Gastroesophageal sphincter (tissue), 4 donors: Measurements from ENCODE around the gene CDC34. TPM values are rescaled to one million over a fixed set of nuclear protein-coding genes. Genes with fewer than 3 reads are reported as not detected.
A peak's percentile ranks its signal among the peaks of the same experiment; 100 is the strongest.

Experiments
- ATAC-seq: fragments of 150-250 bp; one replicate; pipeline ENCODE4 v1.9.1; 2016; ENCODE audit warnings: mild to moderate bottlenecking, moderate library complexity
- H3K27ac ChIP-seq, 4 donors: fragments of 200-600 bp; sonication (generic) in 3 of 4; 1 replicate in 3 of 4; 2 replicates in 1 of 4; pipeline ENCODE4 v1.5.1; 2016 to 2019
- H3K27me3 ChIP-seq: fragments of 200-600 bp; sonication (generic); one replicate; pipeline ENCODE4 v1.5.1; 2019
- H3K36me3 ChIP-seq, 2 donors: fragments of 200-600 bp; sonication (generic); one replicate each; pipeline ENCODE4 v1.5.1; 2019; ENCODE audit warnings: control low read depth in 1 of 2
- H3K4me1 ChIP-seq, 3 donors: fragments of 200-600 bp; sonication (generic); 1 replicate in 2 of 3; 2 replicates in 1 of 3; pipeline ENCODE4 v1.5.1; 2016 to 2019; ENCODE audit warnings: control low read depth in 2 of 3
- H3K4me3 ChIP-seq, 2 donors: fragments of 200-600 bp; sonication (generic); one replicate each; pipeline ENCODE4 v1.5.1; 2019; ENCODE audit warnings: mild to moderate bottlenecking in 1 of 2, moderate library complexity in 1 of 2
- H3K9me3 ChIP-seq, 3 donors: fragments of 200-600 bp; sonication (generic); one replicate each; pipeline ENCODE4 v1.5.1; 2017 to 2019; ENCODE audit warnings: control low read depth in 2 of 3
- CTCF ChIP-seq, 4 experiments: fragments of 200-600 bp in 2 of 4; fragments of 450-650 bp in 2 of 4; sonication (generic) in 1 of 4; IDR thresholded peaks; one replicate each; pipeline ENCODE4 v1.5.1; 2017 to 2019; ENCODE audit warnings: antibody characterized with exemption in 4 of 4, mild to moderate bottlenecking in 2 of 4, moderate library complexity in 2 of 4
- EP300 ChIP-seq: sonication (generic); formaldehyde crosslinking; IDR thresholded peaks from one replicate; pipeline ENCODE4 v1.6.1; 2017; ENCODE audit warnings: antibody characterized with exemption, mild to moderate bottlenecking
- POLR2A ChIP-seq, 2 donors: fragments of 450-650 bp; IDR thresholded peaks; one replicate each; pipeline ENCODE4 v1.6.1; 2017; ENCODE audit warnings: antibody characterized with exemption in 2 of 2, mild to moderate bottlenecking in 2 of 2, moderate library complexity in 1 of 2
- POLR2AphosphoS5 ChIP-seq: sonication (generic); formaldehyde crosslinking; IDR thresholded peaks from one replicate; pipeline ENCODE4 v1.6.1; 2017; ENCODE audit warnings: antibody characterized with exemption
- WGBS, 2 donors: methylation state at CpG; one replicate each; pipeline ENCODE4 v1.1.5; 2018; ENCODE audit warnings: low coverage in 1 of 2; 5-methylcytosine and 5-hydroxymethylcytosine counted together
- total RNA-seq, 4 donors: library from RNA; depleted of rRNA; stranded (reverse); fragments of >200 nt; gene quantifications; one replicate each; pipeline ENCODE4 v1.1.0, GENCODE V29; 2016

The CDC34 gene
- total RNA-seq, 4 donors from 2014 or later, result 43.2 to 86.9 (median 70.2) TPM

GRCh38 chr19:506404-507285 is 24.9 kb upstream of the CDC34 start:
- Histone ChIP-seq H3K27ac (peak overlapping the region; percentile 70 to 93 (median 92)), H3K4me1 (peaks cover 0 to 41% (median 20%) of the 10 kb centered on the region in 3 donors), H3K4me3 (peak overlapping the region; percentile 72 to 77), H3K36me3 (peaks cover 0 to 9% of the 10 kb centered on the region in 2 donors), H3K9me3 (no peaks in the 10 kb centered on the region), H3K27me3 (no peaks in the 10 kb centered on the region)
- 0 to 10% methylated on average over 6 to 20 of the region's 48 CpGs for WGBS, 2 donors
- TF ChIP-seq POLR2A (IDR thresholded peaks at IDR 0.05) (peak; percentile 37 to 43), POLR2AphosphoS5 (peak; percentile 14), CTCF (IDR thresholded peaks at IDR 0.05) (peak in 3 of 4 experiments; percentile 98 to 99 (median 98)), EP300 (no peak)
- ATAC-seq, result peak; percentile 94

GRCh38 chr19:507286-508203 is 24.0 kb upstream of the CDC34 start, which contains the start of gene TPGS1:
TPGS1 (plus strand) TSS chr19:507497; CDS start chr19:507507, 10 bp downstream.
- H3K27me3 ChIP-seq, result no peaks in the 10 kb centered on the region
- peak; percentile 80 for TF ChIP-seq POLR2AphosphoS5
- TF ChIP-seq EP300, result no peak
- TF ChIP-seq CTCF (IDR thresholded peaks at IDR 0.05), result peak in 2 of 4 experiments; percentile 23 to 46
- peak in 1 of 2 donors; percentile 52 for TF ChIP-seq POLR2A (IDR thresholded peaks at IDR 0.05)
- H3K36me3 ChIP-seq, result peaks cover 0 to 9% of the 10 kb centered on the region in 2 donors
- peak within 1 kb of the TSS; percentile 72 to 77 for H3K4me3 ChIP-seq
- H3K9me3 ChIP-seq, result no peaks in the 10 kb centered on the region
- peak within 1 kb of the TSS; percentile 70 to 93 (median 92) for H3K27ac ChIP-seq
- 0% methylated on average over 4 of the region's 81 CpGs; no CpG with 5 or more reads in 1 of the 2 donors for WGBS, 2 donors
- peaks cover 0 to 48% (median 20%) of the 10 kb centered on the region in 3 donors for H3K4me1 ChIP-seq
- ATAC-seq, result peak; percentile 91

- TF ChIP-seq POLR2AphosphoS5 (no peak), CTCF (IDR thresholded peaks at IDR 0.05) (no peak), POLR2A (IDR thresholded peaks at IDR 0.05) (no peak), EP300 (no peak)
- peaks cover 0 to 53% (median 20%) of the 10 kb centered on the region in 3 donors for H3K4me1 ChIP-seq
- H3K9me3 ChIP-seq, result no peaks in the 10 kb centered on the region
- peak overlapping the region in 2 of 4 donors; percentile 91 to 93 for H3K27ac ChIP-seq
- no peaks in the 10 kb centered on the region for H3K27me3 ChIP-seq
- no peak for ATAC-seq
- peak overlapping the region; percentile 72 to 77 for H3K4me3 ChIP-seq
- 69 to 74% methylated on average over 13 to 16 of the region's 32 CpGs for WGBS, 2 donors
- peaks cover 0 to 9% of the 10 kb centered on the region in 2 donors for H3K36me3 ChIP-seq
Observed at GRCh38 chr19:508204-509150, 23.1 kb upstream of the CDC34 start.

- H3K4me3 ChIP-seq, result peak overlapping the region in 1 of 2 donors; percentile 29
- no peaks in the 10 kb centered on the region for H3K9me3 ChIP-seq
- peak; percentile 6 for ATAC-seq
- H3K36me3 ChIP-seq, result peaks cover 0 to 9% of the 10 kb centered on the region in 2 donors
- H3K27me3 ChIP-seq, result no peaks in the 10 kb centered on the region
- no peak for TF ChIP-seq EP300
- TF ChIP-seq CTCF (IDR thresholded peaks at IDR 0.05), result peak in 3 of 4 experiments; percentile 79 to 93 (median 91)
- 19% methylated on average over 4 of the region's 21 CpGs; no CpG with 5 or more reads in 1 of the 2 donors for WGBS, 2 donors
- peaks cover 0 to 53% (median 20%) of the 10 kb centered on the region in 3 donors for H3K4me1 ChIP-seq
- peak overlapping the region in 3 of 4 donors; percentile 72 to 81 (median 77) for H3K27ac ChIP-seq
Observed at GRCh38 chr19:510606-511100, 20.9 kb upstream of the CDC34 start.
